G401.6 (cell line): ENCODE data around the gene CCDC85C.

Experiments
- FAIRE-seq: peaks from 2 replicates; lab custom pipeline; 2012; peaks lifted over from hg19 to GRCh38; lab: Jason Lieb, UNC

Gene CCDC85C

GRCh38 chr14:99509871-99510555, 94.0 kb downstream of the CCDC85C start:
- no peak for FAIRE-seq

GRCh38 chr14:99508896-99509629, 94.9 kb downstream of the CCDC85C start:
- FAIRE-seq: no peak

GRCh38 chr14:99507860-99508640, 96.0 kb downstream of the CCDC85C start:
- no peak for FAIRE-seq

- FAIRE-seq: no peak
Observed at GRCh38 chr14:99506276-99506675, 97.7 kb downstream of the CCDC85C start.

GRCh38 chr14:99505089-99505488, 98.9 kb downstream of the CCDC85C start:
- FAIRE-seq: no peak

- FAIRE-seq: no peak
Observed at GRCh38 chr14:99503848-99504453, 100.1 kb downstream of the CCDC85C start.

GRCh38 chr14:99502989-99503421, 101.0 kb downstream of the CCDC85C start:
- FAIRE-seq: no peak

GRCh38 chr14:99497894-99498293, 106.1 kb downstream of the CCDC85C start:
- FAIRE-seq: no peak

- FAIRE-seq: no peak
Observed at GRCh38 chr14:99497341-99497740, 106.7 kb downstream of the CCDC85C start.

- FAIRE-seq: no peak
Observed at GRCh38 chr14:99484106-99484505, 119.9 kb downstream of the CCDC85C start.

- no peak for FAIRE-seq
Observed at GRCh38 chr14:99481745-99482099, 122.3 kb downstream of the CCDC85C start.

GRCh38 chr14:99480917-99481744, 122.9 kb downstream of the CCDC85C start, which contains the start of gene CCNK:
TSS of gene CCNK (plus strand) at chr14:99481409. CDS start at chr14:99492678, 11,269 bp downstream.
- FAIRE-seq: peak; percentile 99

- no peak for FAIRE-seq
Observed at GRCh38 chr14:99479906-99480869, 123.8 kb downstream of the CCDC85C start, which contains the start of gene SETD3. TSS of gene SETD3 (minus strand) at chr14:99480859. CDS start at chr14:99465805, 15,054 bp downstream.

- no peak for FAIRE-seq
Observed at GRCh38 chr14:99479160-99479905, 124.7 kb downstream of the CCDC85C start.

- no peak for FAIRE-seq
Observed at GRCh38 chr14:99478128-99478527, 125.9 kb downstream of the CCDC85C start.

GRCh38 chr14:99476864-99477263, 127.1 kb downstream of the CCDC85C start:
- FAIRE-seq: no peak

GRCh38 chr14:99475660-99476059, 128.3 kb downstream of the CCDC85C start:
- FAIRE-seq: no peak

- no peak for FAIRE-seq
Observed at GRCh38 chr14:99475179-99475578, 128.8 kb downstream of the CCDC85C start.

- FAIRE-seq: no peak
Observed at GRCh38 chr14:99473458-99473857, 130.5 kb downstream of the CCDC85C start.

GRCh38 chr14:99472937-99473336, 131.1 kb downstream of the CCDC85C start:
- no peak for FAIRE-seq
